H1 (cell line): ENCODE data around the gene FIP1L1. TPM values are rescaled to one million over a fixed set of nuclear protein-coding genes. Genes with fewer than 3 reads are reported as not detected.

Source experiments
- CTCF ChIA-PET: fragments of 300-600 bp; sonication (Branson Sonifier 250); formaldehyde crosslinking; loops from one replicate; lab custom pipeline; 2021; ENCODE audit not compliant: partially characterized antibody; lab: Charles Lee
- POLR2A ChIA-PET: fragments of 300-600 bp; sonication (Branson Sonifier 250); formaldehyde crosslinking; loops from one replicate; lab custom pipeline; 2021; ENCODE audit warnings: inconsistent platforms; ENCODE audit not compliant: partially characterized antibody; lab: Charles Lee
- DNase-seq, 2 experiments: peaks; one replicate each; pipeline versions ENCODE4 v3.0.0 to v3.0.0-alpha.2; 2010 to 2022; ENCODE audit warnings: low spot score in 2 of 2, low read depth in 1 of 2, mixed read lengths in 1 of 2
- FAIRE-seq: peaks from 2 replicates; lab custom pipeline; 2011; peaks lifted over from hg19 to GRCh38; lab: Jason Lieb, UNC
- H2AFZ ChIP-seq: 2 replicates; pipeline ENCODE4 v1.8.1; 2012; ENCODE audit warnings: low read length, inconsistent platforms
- H2AK5ac ChIP-seq: 2 replicates; pipeline ENCODE4 v1.6.1; 2013; ENCODE audit warnings: low read depth, low read length
- H2BK120ac ChIP-seq: replicated peaks from 2 replicates; pipeline ENCODE3; 2013; ENCODE audit warnings: low read depth, low read length, inconsistent platforms
- H2BK12ac ChIP-seq: 2 replicates; pipeline ENCODE4 v1.6.1; 2013; ENCODE audit warnings: low read depth, low read length
- H2BK15ac ChIP-seq: 2 replicates; pipeline ENCODE4 v1.6.1; 2013; ENCODE audit warnings: low read length
- H2BK20ac ChIP-seq: 2 replicates; pipeline ENCODE4 v1.6.1; 2013; ENCODE audit warnings: low read length
- H2BK5ac ChIP-seq: 2 replicates; pipeline ENCODE4 v1.6.1; 2013; ENCODE audit warnings: low read depth, low read length
- H3K14ac ChIP-seq: 2 replicates; pipeline ENCODE4 v1.6.1; 2013; ENCODE audit warnings: inconsistent platforms; ENCODE audit not compliant: insufficient read length
- H3K18ac ChIP-seq: 2 replicates; pipeline ENCODE4 v1.6.1; 2013; ENCODE audit warnings: low read length; ENCODE audit errors: extremely low read depth
- H3K23ac ChIP-seq: 2 replicates; pipeline ENCODE4 v1.6.1; 2013; ENCODE audit warnings: inconsistent platforms; ENCODE audit not compliant: insufficient read length
- H3K23me2 ChIP-seq: 2 replicates; pipeline ENCODE4 v1.6.1; 2013; ENCODE audit warnings: low read depth, low read length
- H3K27ac ChIP-seq: 2 replicates; pipeline ENCODE4 v1.6.1; 2011; ENCODE audit warnings: low read depth, low read length, inconsistent platforms
- H3K27me3 ChIP-seq, 4 experiments: replicated peaks in 1 of 4; 1 replicate in 1 of 4; 2 replicates in 3 of 4; pipeline versions ENCODE4 v1.6.1 to v1.8.1; 2011 to 2013; ENCODE audit warnings: low read length in 3 of 4, mild to moderate bottlenecking in 3 of 4, inconsistent platforms in 2 of 4, mixed read lengths in 2 of 4, moderate library complexity in 1 of 4; ENCODE audit not compliant: control insufficient read depth in 3 of 4, insufficient read depth in 3 of 4; ENCODE audit errors: extremely low read depth in 1 of 4
- H3K36me3 ChIP-seq, 4 experiments: 2 replicates each; pipeline versions ENCODE4 v1.6.1 to v1.8.1; 2011 to 2013; ENCODE audit warnings: mild to moderate bottlenecking in 4 of 4, low read length in 3 of 4, moderate library complexity in 2 of 4, control low read depth in 1 of 4, inconsistent platforms in 1 of 4; ENCODE audit not compliant: insufficient read depth in 4 of 4, control insufficient read depth in 2 of 4
- H3K4ac ChIP-seq: replicated peaks from 2 replicates; pipeline ENCODE3; 2013; ENCODE audit warnings: low read length, low read depth, mixed read lengths, inconsistent platforms; ENCODE audit not compliant: insufficient read length
- H3K4me1 ChIP-seq, 4 experiments: replicated peaks in 1 of 4; 1 replicate in 1 of 4; 2 replicates in 3 of 4; pipeline versions ENCODE4 v1.6.1 to v1.8.1; 2011 to 2013; ENCODE audit warnings: low read length in 3 of 4, inconsistent platforms in 2 of 4, mixed read lengths in 1 of 4; ENCODE audit not compliant: insufficient read depth in 4 of 4, control insufficient read depth in 3 of 4
- H3K4me2 ChIP-seq, 2 experiments: 2 replicates each; pipeline versions ENCODE4 v1.6.1 to v1.8.1; 2011 to 2013; ENCODE audit warnings: low read depth in 2 of 2, low read length in 2 of 2, control low read depth in 1 of 2, inconsistent platforms in 1 of 2, mild to moderate bottlenecking in 1 of 2; ENCODE audit not compliant: insufficient read depth in 1 of 2
- H3K4me3 ChIP-seq, 4 experiments: fragments of 200-600, 300-600 bp in 1 of 4; sonication (generic), shearing (Covaris generic), sonication (Bioruptor Twin) in 1 of 4; 2 replicates each; pipeline versions ENCODE4 v1.5.1 to v1.8.1; 2011 to 2016; ENCODE audit warnings: low read length in 4 of 4, low read depth in 3 of 4, control low read depth in 2 of 4, inconsistent platforms in 2 of 4, mild to moderate bottlenecking in 2 of 4, mixed read lengths in 1 of 4, moderate library complexity in 1 of 4; ENCODE audit not compliant: insufficient read depth in 2 of 4; ENCODE audit errors: extremely low read depth in 1 of 4
- H3K56ac ChIP-seq: replicated peaks from 2 replicates; pipeline ENCODE3; 2013; ENCODE audit warnings: low read depth, mild to moderate bottlenecking, mixed read lengths, low read length, inconsistent platforms; ENCODE audit not compliant: insufficient read length
- H3K79me1 ChIP-seq: 2 replicates; pipeline ENCODE4 v1.6.1; 2013; ENCODE audit warnings: low read depth, low read length, control low read depth
- H3K79me2 ChIP-seq, 2 experiments: 2 replicates each; pipeline versions ENCODE4 v1.6.1 to v1.8.1; 2012 to 2013; ENCODE audit warnings: low read length in 2 of 2, mild to moderate bottlenecking in 2 of 2, inconsistent platforms in 1 of 2; ENCODE audit not compliant: insufficient read depth in 2 of 2, control insufficient read depth in 1 of 2
- H3K9ac ChIP-seq, 4 experiments: replicated peaks in 1 of 4; 1 replicate in 1 of 4; 2 replicates in 3 of 4; pipeline versions ENCODE4 v1.6.1 to v1.8.1; 2011 to 2013; ENCODE audit warnings: low read depth in 3 of 4, low read length in 3 of 4, control low read depth in 2 of 4, mild to moderate bottlenecking in 2 of 4, moderate library complexity in 2 of 4, inconsistent platforms in 1 of 4; ENCODE audit errors: extremely low read depth in 1 of 4
- H3K9me3 ChIP-seq, 2 experiments: 2 replicates each; pipeline versions ENCODE4 v1.6.1 to v1.8.1; 2012 to 2013; ENCODE audit warnings: mild to moderate bottlenecking in 2 of 2, moderate library complexity in 2 of 2, control low read depth in 1 of 2, inconsistent platforms in 1 of 2, low read depth in 1 of 2, low read length in 1 of 2, mixed read lengths in 1 of 2; ENCODE audit not compliant: insufficient read depth in 2 of 2
- H4K20me1 ChIP-seq, 2 experiments: replicated peaks in 1 of 2; 2 replicates each; pipeline versions ENCODE3 to v1.8.1; 2011 to 2013; ENCODE audit warnings: inconsistent platforms in 2 of 2, low read length in 2 of 2, mild to moderate bottlenecking in 1 of 2; ENCODE audit not compliant: insufficient read depth in 2 of 2, control insufficient read depth in 1 of 2
- H4K5ac ChIP-seq: 2 replicates; pipeline ENCODE4 v1.6.1; 2013; ENCODE audit warnings: low read length, low read depth, mixed read lengths, inconsistent platforms; ENCODE audit not compliant: insufficient read length
- H4K8ac ChIP-seq: 2 replicates; pipeline ENCODE4 v1.8.0; 2013; ENCODE audit warnings: mild to moderate bottlenecking, moderate library complexity, low read length, inconsistent platforms; ENCODE audit not compliant: insufficient read depth; ENCODE audit errors: extremely low read depth
- H4K91ac ChIP-seq: replicated peaks from 2 replicates; pipeline ENCODE3; 2013; ENCODE audit warnings: low read length, mixed read lengths, inconsistent platforms; ENCODE audit not compliant: insufficient read length
- ATF3 ChIP-seq: IDR thresholded peaks from 2 replicates; pipeline ENCODE4 v1.6.1; 2011; ENCODE audit warnings: low read depth, mild to moderate bottlenecking, low read length; ENCODE audit not compliant: insufficient read depth
- CBX8 ChIP-seq: fragments of 300-800, 300-1000 bp; sonication (generic); IDR thresholded peaks from 2 replicates; pipeline ENCODE4 v1.7.1; 2016; ENCODE audit warnings: low read depth, low read length, borderline replicate concordance
- CHD2 ChIP-seq: IDR thresholded peaks from 2 replicates; pipeline ENCODE4 v1.6.1; 2012; ENCODE audit warnings: low read length, improper control_type of control experiment
- MAFK ChIP-seq: IDR thresholded peaks from 2 replicates; pipeline ENCODE4 v1.6.1; 2012; ENCODE audit warnings: low read depth, mild to moderate bottlenecking, improper control_type of control experiment, low read length
- NANOG ChIP-seq: IDR thresholded peaks from 2 replicates; pipeline ENCODE4 v1.6.1; 2011; ENCODE audit warnings: low read length, low read depth, mild to moderate bottlenecking, inconsistent platforms; ENCODE audit not compliant: insufficient read depth, poor library complexity, severe bottlenecking
- PHF8 ChIP-seq: fragments of 200-600 bp; sonication (generic); conservative IDR thresholded peaks from 2 replicates; pipeline ENCODE4 v1.7.1; 2012; ENCODE audit warnings: low read depth, mild to moderate bottlenecking, inconsistent platforms, low read length, moderate library complexity
- RXRA ChIP-seq: IDR thresholded peaks from 2 replicates; pipeline ENCODE4 v1.6.1; 2011; ENCODE audit warnings: low read depth, mild to moderate bottlenecking, low read length, moderate library complexity; ENCODE audit not compliant: insufficient read depth
- SIN3A ChIP-seq, 2 experiments: IDR thresholded peaks in 1 of 2; conservative IDR thresholded peaks in 1 of 2; 2 replicates each; pipeline ENCODE4 v1.6.1; 2011 to 2012; ENCODE audit warnings: low read length in 2 of 2, improper control_type of control experiment in 1 of 2, low read depth in 1 of 2, mild to moderate bottlenecking in 1 of 2
- SIRT6 ChIP-seq: IDR thresholded peaks from one replicate; pipeline ENCODE4 v1.7.1; 2012; ENCODE audit warnings: low read length, inconsistent platforms
- TBP ChIP-seq: IDR thresholded peaks from 2 replicates; pipeline ENCODE4 v1.6.1; 2011; ENCODE audit warnings: low read depth, low read length, improper control_type of control experiment
- ZNF274 ChIP-seq: IDR thresholded peaks from 2 replicates; pipeline ENCODE4 v1.7.0; 2012; ENCODE audit warnings: low read length, borderline replicate concordance; ENCODE audit errors: extremely low read depth
- WGBS, 2 experiments: shearing (Covaris generic) in 1 of 2; methylation state at CpG; one replicate each; pipeline versions ENCODE4 v1.1.6 to v1.1.7; 2013 to 2015; ENCODE audit warnings: low lambda C conversion rate in 2 of 2, mixed read lengths in 2 of 2, inconsistent platforms in 1 of 2, low coverage in 1 of 2, missing lambda C conversion rate in 1 of 2; ENCODE audit not compliant: insufficient replicate concordance in 2 of 2, insufficient coverage in 1 of 2, insufficient read length in 1 of 2; ENCODE audit errors: extremely low coverage in 1 of 2, missing lambda C conversion rate in 1 of 2; 5-methylcytosine and 5-hydroxymethylcytosine counted together
- polyA plus RNA-seq, 7 experiments: library from polyadenylated mRNA; depleted of rRNA in 3 of 7; stranded (reverse) in 5 of 7; unstranded in 2 of 7; fragments of >200 nt in 5 of 7; fragments of 200-250 nt in 2 of 7; gene quantifications; 1 replicate in 5 of 7; 2 replicates in 1 of 7; 4 replicates in 1 of 7; pipeline versions ENCODE4 v1.2.1 to v1.2.3, GENCODE V29; 2011 to 2013; ENCODE audit warnings: missing spikeins in 2 of 7, mixed read lengths in 2 of 7
- total RNA-seq: library from RNA; stranded (reverse); fragmentation: NEBNext Ultra II Directional; extraction: Animal tissue kit (Norgen Biotek cat#: 25700); gene quantifications from 2 replicates; pipeline ENCODE4 v1.2.1, GENCODE V29; 2021

FIP1L1 gene
- total and polyA plus RNA-seq, 2 of the 8 experiments (the other 6 are each of a cell fraction or from before 2014, with no cell fraction given), result 19.5 to 53.7 TPM

- 88 to 100% methylated on average over 2 to 6 of the region's 6 CpGs for WGBS, 2 experiments
- Histone ChIP-seq H3K18ac (no peak overlapping the region), H3K9ac (no peak overlapping the region), H4K5ac (no peak overlapping the region), H2BK15ac (no peak overlapping the region), H3K23me2 (no peaks in the 10 kb centered on the region), H2AK5ac (no peak overlapping the region), H3K4me2 (no peak overlapping the region), H2BK20ac (no peak overlapping the region), H2AFZ (no peak overlapping the region), H3K27ac (no peak overlapping the region), H3K23ac (no peak overlapping the region), H4K8ac (no peak overlapping the region), H3K27me3 (no peaks in the 10 kb centered on the region), H3K9me3 (no peaks in the 10 kb centered on the region), H3K4me3 (no peak overlapping the region), H3K79me2 (no peaks in the 10 kb centered on the region), H2BK5ac (no peak overlapping the region), H3K36me3 (no peaks in the 10 kb centered on the region), H2BK120ac (no peak overlapping the region), H2BK12ac (no peak overlapping the region), H3K14ac (no peak overlapping the region), H4K20me1 (peaks cover 0 to 2% of the 10 kb centered on the region in 2 experiments), H3K4ac (no peak overlapping the region), H3K4me1 (peaks cover 0 to 11% (median 3%) of the 10 kb centered on the region in 4 experiments; a peak in 5 of 7 replicates), H3K56ac (no peak overlapping the region), H4K91ac (no peak overlapping the region), H3K79me1 (no peaks in the 10 kb centered on the region)
- FAIRE-seq (no peak), DNase-seq (no peak)
- TF ChIP-seq CHD2, result no peak
- TF ChIP-seq TBP, result no peak
- no peak for TF ChIP-seq SIRT6
- TF ChIP-seq ATF3, result no peak
- no peak for TF ChIP-seq RXRA
- TF ChIP-seq PHF8, result no peak
- no peak for TF ChIP-seq SIN3A (conservative IDR thresholded peaks at IDR 0.05 in 1 of 2, IDR thresholded peaks at IDR 0.05 in 1 of 2; ENCODE audit: low read depth in 1 of 2, low read length in 2 of 2)
- no peak for TF ChIP-seq NANOG
- TF ChIP-seq MAFK, result no peak
- TF ChIP-seq ZNF274, result no peak
- no peak for TF ChIP-seq CBX8
- POLR2A ChIA-PET, result no interaction called here
- CTCF ChIA-PET, result interaction anchor here (0.9 to 7.5 kb wide), 5 partner anchors 9 to 739 kb away, joined by 3 to 54 read pairs (median 3); no protein-coding TSS in a partner anchor
Observed at GRCh38 chr4:53494851-53495250, 117.4 kb downstream of the FIP1L1 start.
